BJ (cell line): ENCODE measurements around the gene HMGB4. TPM values are rescaled to one million over a fixed set of nuclear protein-coding genes. Genes with fewer than 3 reads are reported as not detected.

Experiments
- CTCF ChIA-PET: fragments of 350-600 bp; formaldehyde crosslinking; extraction: SDS; loops from one replicate; lab custom pipeline; 2021; ENCODE audit warnings: antibody characterized with exemption, inconsistent platforms; lab: Yijun Ruan, JAX
- POLR2A ChIA-PET: fragments of 300-600 bp; sonication (Branson Sonifier 250); formaldehyde crosslinking; extraction: SDS; loops from one replicate; lab custom pipeline; 2021; ENCODE audit warnings: antibody characterized with exemption; lab: Charles Lee
- DNase-seq: peaks from one replicate; pipeline ENCODE4 v3.0.0-alpha.2; 2011; ENCODE audit warnings: low read depth
- H3K27me3 ChIP-seq: 2 replicates; pipeline ENCODE4 v1.6.0; 2011; ENCODE audit warnings: low read length; ENCODE audit not compliant: control insufficient read depth, insufficient read depth
- H3K36me3 ChIP-seq: 2 replicates; pipeline ENCODE4 v1.5.1; 2011; ENCODE audit warnings: low read length; ENCODE audit not compliant: control insufficient read depth, insufficient read depth
- H3K4me3 ChIP-seq: 2 replicates; pipeline ENCODE4 v1.5.1; 2011; ENCODE audit warnings: low read depth, mild to moderate bottlenecking, control low read depth, low read length
- polyA minus RNA-seq: library from RNA; depleted of rRNA, polyadenylated mRNA; stranded (reverse); fragments of >200 nt; gene quantifications from 2 replicates; pipeline ENCODE4 v1.2.3, GENCODE V29; 2011; rRNA and poly(A)+ RNA removed
- polyA plus RNA-seq: library from polyadenylated mRNA; depleted of rRNA; stranded (reverse); fragments of >200 nt; gene quantifications from 2 replicates; pipeline ENCODE4 v1.2.3, GENCODE V29; 2011; rRNA removed
- TF ChIP-seq, protein P1 (sequence below): IDR thresholded peaks from 2 replicates; pipeline ENCODE4 v1.5.1; 2011; ENCODE audit warnings: low read depth, mild to moderate bottlenecking, control low read depth, inconsistent platforms, low read length, moderate library complexity; ENCODE audit not compliant: insufficient read depth

The HMGB4 gene, protein sequence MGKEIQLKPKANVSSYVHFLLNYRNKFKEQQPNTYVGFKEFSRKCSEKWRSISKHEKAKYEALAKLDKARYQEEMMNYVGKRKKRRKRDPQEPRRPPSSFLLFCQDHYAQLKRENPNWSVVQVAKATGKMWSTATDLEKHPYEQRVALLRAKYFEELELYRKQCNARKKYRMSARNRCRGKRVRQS
- polyA plus RNA-seq (not detected in 2 replicates), polyA minus RNA-seq (not detected in 2 replicates)

- TF ChIP-seq, protein P1, sequence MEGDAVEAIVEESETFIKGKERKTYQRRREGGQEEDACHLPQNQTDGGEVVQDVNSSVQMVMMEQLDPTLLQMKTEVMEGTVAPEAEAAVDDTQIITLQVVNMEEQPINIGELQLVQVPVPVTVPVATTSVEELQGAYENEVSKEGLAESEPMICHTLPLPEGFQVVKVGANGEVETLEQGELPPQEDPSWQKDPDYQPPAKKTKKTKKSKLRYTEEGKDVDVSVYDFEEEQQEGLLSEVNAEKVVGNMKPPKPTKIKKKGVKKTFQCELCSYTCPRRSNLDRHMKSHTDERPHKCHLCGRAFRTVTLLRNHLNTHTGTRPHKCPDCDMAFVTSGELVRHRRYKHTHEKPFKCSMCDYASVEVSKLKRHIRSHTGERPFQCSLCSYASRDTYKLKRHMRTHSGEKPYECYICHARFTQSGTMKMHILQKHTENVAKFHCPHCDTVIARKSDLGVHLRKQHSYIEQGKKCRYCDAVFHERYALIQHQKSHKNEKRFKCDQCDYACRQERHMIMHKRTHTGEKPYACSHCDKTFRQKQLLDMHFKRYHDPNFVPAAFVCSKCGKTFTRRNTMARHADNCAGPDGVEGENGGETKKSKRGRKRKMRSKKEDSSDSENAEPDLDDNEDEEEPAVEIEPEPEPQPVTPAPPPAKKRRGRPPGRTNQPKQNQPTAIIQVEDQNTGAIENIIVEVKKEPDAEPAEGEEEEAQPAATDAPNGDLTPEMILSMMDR = no peak
- no peak within 1 kb of the TSS for H3K4me3 ChIP-seq
- no peaks in the 10 kb centered on the region for H3K27me3 ChIP-seq
- no peaks in the 10 kb centered on the region for H3K36me3 ChIP-seq
- no peak for DNase-seq
- ChIA-PET POLR2A (no interaction called here), CTCF (interaction anchor here (1.2 kb wide), 1 partner anchor 13 kb away, joined by 3 read pairs; no protein-coding TSS in a partner anchor)
These were observed at the start of gene HMGB4 for GRCh38 chr1:33863779-33864178. Gene HMGB4 (plus strand): TSS chr1:33864079. CDS start chr1:33864192, 113 bp downstream.

DNA sequence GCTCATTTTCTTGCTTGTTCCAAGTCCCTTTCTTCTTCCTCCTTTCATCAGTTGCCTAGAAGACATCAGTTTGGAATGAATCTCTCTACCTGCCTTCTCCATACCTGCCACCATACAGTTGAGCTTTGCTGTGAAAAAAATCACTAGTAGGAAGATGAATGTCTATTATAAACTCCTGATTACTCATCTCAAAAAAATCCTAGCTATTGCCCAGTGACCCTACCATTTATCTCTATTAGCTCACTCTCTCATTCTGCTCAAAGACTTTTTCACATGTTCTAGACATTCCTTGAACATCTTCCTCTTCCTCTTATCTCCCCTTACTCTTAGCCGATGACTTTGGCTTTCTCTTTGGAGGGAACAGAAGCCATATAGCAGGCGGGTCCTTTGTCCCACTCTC is 49.7 kb upstream of the HMGB4 start:
- CTCF ChIA-PET = interaction anchor here (1.0 kb wide), 1 partner anchor 13 kb away, joined by 3 read pairs; no protein-coding TSS in a partner anchor

GRCh38 chr1:33815061-33815460 is 48.8 kb upstream of the HMGB4 start:
- no peak overlapping the region for H3K4me3 ChIP-seq
- no peaks in the 10 kb centered on the region for H3K36me3 ChIP-seq
- H3K27me3 ChIP-seq = peaks cover 2% of the 10 kb centered on the region; the same call in 1 of the 2 replicates
- peak; percentile 19 for DNase-seq
- ChIA-PET CTCF (no interaction called here), POLR2A (no interaction called here)
- TF ChIP-seq, protein P1 = no peak

More for the DNA sequence above, 49.7 kb upstream of the HMGB4 start:
- no peak for DNase-seq
- TF ChIP-seq, protein P1 = no peak
- Histone ChIP-seq H3K27me3 (peaks cover 2% of the 10 kb centered on the region; the same call in 1 of the 2 replicates), H3K4me3 (no peak overlapping the region), H3K36me3 (no peaks in the 10 kb centered on the region)
- POLR2A ChIA-PET = interaction anchor here (0.7 kb wide), 1 partner anchor 35 kb away, joined by 7 read pairs; no protein-coding TSS in a partner anchor

GRCh38 chr1:33818071-33818470 is 45.8 kb upstream of the HMGB4 start:
- H3K4me3 ChIP-seq = no peak overlapping the region
- ChIA-PET CTCF (interaction anchor here (0.5 to 1.2 kb wide), 4 partner anchors 10 to 227 kb away, joined by 3 to 4 read pairs (median 3); no protein-coding TSS in a partner anchor), POLR2A (no interaction called here)
- TF ChIP-seq, protein P1 = no peak
- DNase-seq = no peak
- 0 out of 2 replicates have a peak, but pooled peaks cover 2% of the 10 kb centered on the region for H3K27me3 ChIP-seq
- no peaks in the 10 kb centered on the region for H3K36me3 ChIP-seq

DNA sequence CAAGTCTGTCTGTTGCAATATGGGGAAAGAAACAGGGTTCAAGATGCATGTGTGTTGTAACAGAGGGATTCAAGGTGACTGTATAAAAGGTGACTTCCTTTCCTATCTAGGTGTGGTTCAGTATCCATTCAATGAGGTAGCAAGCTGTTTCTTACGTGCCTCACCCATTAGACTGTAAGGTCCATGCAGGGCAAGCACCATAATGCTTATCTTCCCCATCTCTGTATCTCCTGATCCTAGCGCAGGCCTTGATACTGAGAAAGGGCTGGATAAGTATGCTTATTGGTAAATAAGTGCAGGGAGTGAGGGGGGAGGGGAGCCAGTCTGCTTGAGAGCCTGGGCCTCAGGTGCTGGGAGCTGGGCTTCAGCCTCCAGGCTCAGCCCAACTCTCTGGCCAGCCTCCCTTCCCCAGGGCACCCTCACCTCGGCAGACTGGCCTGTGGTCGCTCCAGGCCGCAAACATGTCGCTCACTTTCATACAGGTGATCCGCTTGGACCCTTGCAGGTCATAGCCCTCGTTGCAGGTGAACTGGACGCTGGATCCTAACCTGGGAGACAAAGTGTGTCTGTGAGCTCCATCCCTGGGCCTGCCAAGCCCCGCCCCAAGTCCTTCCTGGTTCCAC is 44.5 kb upstream of the HMGB4 start:
- DNase-seq = no peak
- ChIA-PET CTCF (interaction anchor here (1.2 kb wide), 1 partner anchor 8 kb away, joined by 3 read pairs; no protein-coding TSS in a partner anchor), POLR2A (no interaction called here)
- TF ChIP-seq, protein P1 = no peak
- 0 out of 2 replicates have a peak, but pooled peaks cover 2% of the 10 kb centered on the region for H3K27me3 ChIP-seq
- no peaks in the 10 kb centered on the region for H3K36me3 ChIP-seq
- no peak overlapping the region for H3K4me3 ChIP-seq
